Small intestine (tissue), 7 donors: ENCODE results near the gene ZFTA. TPM values are rescaled to one million over a fixed set of nuclear protein-coding genes. Genes with fewer than 3 reads are reported as not detected.
A peak's percentile ranks its signal among the peaks of the same experiment; 100 is the strongest.

ENCODE experiments used
- DNase-seq, 2 donors: peaks; one replicate each; pipeline versions ENCODE4 v3.0.0 to v3.0.0-alpha.2; 2013
- FAIRE-seq: peaks from 2 replicates; lab custom pipeline; 2012; peaks lifted over from hg19 to GRCh38; lab: Jason Lieb, UNC
- H3K27ac ChIP-seq, 3 donors: one replicate each; pipeline ENCODE4 v1.5.1; 2013; ENCODE audit warnings: low read length in 2 of 3, mild to moderate bottlenecking in 2 of 3, control low read depth in 1 of 3, inconsistent platforms in 1 of 3, low read depth in 1 of 3, moderate library complexity in 1 of 3
- H3K27me3 ChIP-seq, 3 donors: one replicate each; pipeline ENCODE4 v1.6.1; 2013; ENCODE audit warnings: low read length in 3 of 3, inconsistent platforms in 1 of 3; ENCODE audit not compliant: control insufficient read depth in 3 of 3, insufficient read depth in 3 of 3
- H3K36me3 ChIP-seq, 3 donors: one replicate each; pipeline ENCODE4 v1.6.1; 2013; ENCODE audit warnings: low read length in 3 of 3, inconsistent platforms in 1 of 3, low read depth in 1 of 3, mild to moderate bottlenecking in 1 of 3, moderate library complexity in 1 of 3; ENCODE audit not compliant: control insufficient read depth in 3 of 3, insufficient read depth in 2 of 3
- H3K4me1 ChIP-seq, 3 donors: one replicate each; pipeline ENCODE4 v1.6.1; 2013; ENCODE audit warnings: low read length in 2 of 3, inconsistent platforms in 1 of 3, low read depth in 1 of 3, mild to moderate bottlenecking in 1 of 3, moderate library complexity in 1 of 3; ENCODE audit not compliant: control insufficient read depth in 3 of 3, insufficient read depth in 2 of 3
- H3K4me3 ChIP-seq, 3 donors: one replicate each; pipeline ENCODE4 v1.5.1; 2013; ENCODE audit warnings: low read length in 3 of 3, control low read depth in 1 of 3, inconsistent platforms in 1 of 3, low read depth in 1 of 3, mild to moderate bottlenecking in 1 of 3, moderate library complexity in 1 of 3
- H3K9me3 ChIP-seq, 2 donors: one replicate each; pipeline ENCODE4 v1.6.1; 2013; ENCODE audit warnings: low read depth in 1 of 2, low read length in 1 of 2; ENCODE audit not compliant: control insufficient read depth in 2 of 2, insufficient read depth in 1 of 2
- WGBS, 3 donors: extraction: QIAGEN DNeasy Blood & Tissue Kit; methylation state at CpG; one replicate each; pipeline ENCODE4 v1.1.7; 2013; 5-methylcytosine and 5-hydroxymethylcytosine counted together
- polyA plus RNA-seq, 4 donors: library from polyadenylated mRNA; stranded (reverse) in 3 of 4; unstranded in 1 of 4; fragments of 200-250 nt in 3 of 4; fragments of 120-200 nt in 1 of 4; gene quantifications; one replicate each; pipeline versions ENCODE4 v1.2.1 to v1.2.3, GENCODE V29; 2013
- donor health status: healthy with polysubstance abuse.
- donor health status: control.
- donor health status: control.
- donor health status: Bipolar disorder and iron deficiency.
- donor health status: healthy.

Gene ZFTA
- polyA plus RNA-seq, 4 donors = 0.22 to 55.1 (median 3.9) TPM

- peaks cover 0 to 3% (median 2%) of the 10 kb centered on the region in 3 donors for H3K36me3 ChIP-seq
- no peak for DNase-seq
- 79 to 87% (median 83%) methylated on average over 2 of the region's 2 CpGs for WGBS, 3 donors
- no peaks in the 10 kb centered on the region for H3K4me1 ChIP-seq
- no peak overlapping the region for H3K27ac ChIP-seq
- H3K9me3 ChIP-seq = no peaks in the 10 kb centered on the region
- no peak overlapping the region for H3K4me3 ChIP-seq
- FAIRE-seq = no peak
- H3K27me3 ChIP-seq = no peaks in the 10 kb centered on the region
These were observed 48.6 kb downstream of the ZFTA start for GRCh38 chr11:63719987-63720386.

DNA sequence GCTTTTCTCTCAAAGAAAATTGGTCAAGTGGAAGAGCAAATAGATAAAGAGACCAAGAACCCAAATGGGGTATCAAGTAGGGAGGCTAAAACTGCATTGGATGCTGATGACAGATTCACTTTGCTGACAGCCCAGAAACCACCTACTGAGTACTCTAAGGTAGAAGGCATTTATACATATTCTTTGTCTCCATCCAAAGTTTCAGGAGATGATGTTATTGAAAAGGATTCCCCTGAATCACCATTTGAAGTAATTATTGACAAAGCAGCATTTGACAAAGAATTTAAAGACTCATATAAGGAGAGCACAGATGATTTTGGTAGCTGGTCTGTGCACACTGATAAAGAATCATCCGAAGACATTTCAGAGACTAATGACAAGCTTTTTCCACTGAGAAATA, 49.6 kb downstream of the ZFTA start:
- Histone ChIP-seq H3K4me1 (no peaks in the 10 kb centered on the region), H3K27ac (peak overlapping the region in 1 of 3 donors; percentile 11), H3K9me3 (no peaks in the 10 kb centered on the region), H3K36me3 (peaks cover 2 to 3% (median 3%) of the 10 kb centered on the region in 3 donors), H3K4me3 (no peak overlapping the region), H3K27me3 (no peaks in the 10 kb centered on the region)
- 90 to 96% (median 91%) methylated on average over 1 of the region's 1 CpG for WGBS, 3 donors
- DNase-seq (no peak), FAIRE-seq (no peak)

Other genes starting within 250 kb of the ZFTA start
- 100 to 1,000 TPM in 2 of 4 donors, 10 to 100 TPM in 2; 10.8 to 360 (median 165) TPM for gene PLAAT4, start 232.0 kb downstream of the ZFTA start, polyA plus RNA-seq
- 100 to 1,000 TPM in 2 of 4 donors, 10 to 100 TPM in 1, not detected in 1; 35.6 to 447 (median 141) TPM for gene PLAAT2, start 205.4 kb downstream of the ZFTA start, polyA plus RNA-seq
- gene PLAAT3, start 154.3 kb downstream of the ZFTA start, polyA plus RNA-seq = 10 to 100 TPM in 3 of 4 donors, 1 to 10 TPM in 1; 2.6 to 55.7 (median 30.4) TPM
- gene ATL3, start 97.4 kb downstream of the ZFTA start, polyA plus RNA-seq = 10 to 100 TPM in 1 of 4 donors, 1 to 10 TPM in 3; 4.6 to 11.6 (median 8.3) TPM
- 100 to 1,000 TPM in 1 of 4 donors, 10 to 100 TPM in 3; 27.3 to 101 (median 69.5) TPM for gene RTN3, start 87.3 kb downstream of the ZFTA start, polyA plus RNA-seq
- gene SPINDOC, start 44.7 kb upstream of the ZFTA start, polyA plus RNA-seq = 10 to 100 TPM in 1 of 4 donors, 1 to 10 TPM in 3; 1.1 to 17.4 (median 5.4) TPM
- 10 to 100 TPM; 25.9 to 44.8 (median 28.1) TPM for gene MARK2, start 70.3 kb upstream of the ZFTA start, polyA plus RNA-seq
- gene RCOR2, start 148.4 kb upstream of the ZFTA start, polyA plus RNA-seq = 1 to 10 TPM in 3 of 4 donors, not detected in 1; 1.3 to 5.0 (median 2.1) TPM
- gene NAA40, start 170.2 kb upstream of the ZFTA start, polyA plus RNA-seq = 10 to 100 TPM; 13.1 to 36.2 (median 18.3) TPM
- 1,000 to 10,000 TPM in 3 of 4 donors, 100 to 1,000 TPM in 1; 331 to 1,570 (median 1,390) TPM for gene COX8A, start 205.8 kb upstream of the ZFTA start, polyA plus RNA-seq
- gene OTUB1, start 217.7 kb upstream of the ZFTA start, polyA plus RNA-seq = 10 to 100 TPM; 76.0 to 93.5 (median 82.4) TPM